Esophagus squamous epithelium (tissue), 4 donors: ENCODE results near the gene TMEM81.

Experiments used
- POLR2A ChIP-seq, 4 donors: fragments of 450-650 bp; IDR thresholded peaks; one replicate each; pipeline ENCODE4 v1.6.1; 2017; ENCODE audit warnings: antibody characterized with exemption in 4 of 4, mild to moderate bottlenecking in 4 of 4, moderate library complexity in 3 of 4
- TF ChIP-seq, protein P1 (sequence below), 6 experiments: fragments of 450-650 bp in 4 of 6; fragments of 200-600 bp in 2 of 6; sonication (generic) in 2 of 6; IDR thresholded peaks; one replicate each; pipeline ENCODE4 v1.5.1; 2016 to 2019; ENCODE audit warnings: antibody characterized with exemption in 6 of 6, mild to moderate bottlenecking in 4 of 6, moderate library complexity in 4 of 6

DNA sequence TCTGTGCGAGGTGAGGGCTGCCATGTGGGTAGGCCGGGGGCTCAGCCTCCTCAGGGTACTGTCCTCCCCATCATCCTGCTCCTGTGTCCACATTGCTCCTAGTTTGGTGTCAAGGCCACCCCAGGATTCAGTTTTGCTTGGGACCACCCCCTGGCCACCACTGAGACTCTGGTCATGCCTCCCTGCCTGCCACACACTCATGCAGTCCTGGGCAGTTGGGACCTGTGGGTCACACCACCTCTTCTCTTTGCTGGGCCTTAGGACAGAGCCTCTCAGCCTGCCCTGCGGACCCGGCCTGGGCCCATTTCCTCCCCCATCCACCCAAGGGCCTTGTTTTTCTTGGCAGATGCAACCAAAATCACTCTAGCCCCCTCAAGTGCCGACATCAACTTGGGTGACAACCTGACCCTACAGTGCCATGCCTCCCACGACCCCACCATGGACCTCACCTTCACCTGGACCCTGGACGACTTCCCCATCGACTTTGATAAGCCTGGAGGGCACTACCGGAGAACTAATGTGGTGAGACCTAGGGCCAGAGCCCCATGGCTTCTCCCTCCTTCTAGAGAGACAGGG, 19.4 kb downstream of the TMEM81 start:
- TF ChIP-seq POLR2A (IDR thresholded peaks at IDR 0.05): no peak
- TF ChIP-seq, protein P1, sequence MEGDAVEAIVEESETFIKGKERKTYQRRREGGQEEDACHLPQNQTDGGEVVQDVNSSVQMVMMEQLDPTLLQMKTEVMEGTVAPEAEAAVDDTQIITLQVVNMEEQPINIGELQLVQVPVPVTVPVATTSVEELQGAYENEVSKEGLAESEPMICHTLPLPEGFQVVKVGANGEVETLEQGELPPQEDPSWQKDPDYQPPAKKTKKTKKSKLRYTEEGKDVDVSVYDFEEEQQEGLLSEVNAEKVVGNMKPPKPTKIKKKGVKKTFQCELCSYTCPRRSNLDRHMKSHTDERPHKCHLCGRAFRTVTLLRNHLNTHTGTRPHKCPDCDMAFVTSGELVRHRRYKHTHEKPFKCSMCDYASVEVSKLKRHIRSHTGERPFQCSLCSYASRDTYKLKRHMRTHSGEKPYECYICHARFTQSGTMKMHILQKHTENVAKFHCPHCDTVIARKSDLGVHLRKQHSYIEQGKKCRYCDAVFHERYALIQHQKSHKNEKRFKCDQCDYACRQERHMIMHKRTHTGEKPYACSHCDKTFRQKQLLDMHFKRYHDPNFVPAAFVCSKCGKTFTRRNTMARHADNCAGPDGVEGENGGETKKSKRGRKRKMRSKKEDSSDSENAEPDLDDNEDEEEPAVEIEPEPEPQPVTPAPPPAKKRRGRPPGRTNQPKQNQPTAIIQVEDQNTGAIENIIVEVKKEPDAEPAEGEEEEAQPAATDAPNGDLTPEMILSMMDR (IDR thresholded peaks at IDR 0.05): no peak
